Measurements from ENCODE around the gene PIP5K1B.

GRCh38 chr9:68791169-68791568 lies 86.1 kb downstream of the PIP5K1B start:
- TF ChIP-seq CTCF (optimal IDR thresholded peaks at IDR 0.05 in 1 of 3, IDR thresholded peaks at IDR 0.05 in 1 of 3, conservative IDR thresholded peaks at IDR 0.05 in 1 of 3; ENCODE audit: extremely low read depth in 1 of 3, insufficient read depth in 2 of 3, low read length in 3 of 3) (no peak), EZH2 (IDR thresholded peaks at IDR 0.05; ENCODE audit: low read length) (no peak)
